Liver (tissue), 9 donors: ENCODE results near the gene TENM3. TPM values are rescaled to one million over a fixed set of nuclear protein-coding genes. Genes with fewer than 3 reads are reported as not detected.

Experiments
- DNase-seq: peaks from one replicate; pipeline ENCODE4 v3.0.0-alpha.2; 2017; ENCODE audit warnings: low spot score
- H3K27ac ChIP-seq, 2 donors: one replicate each; pipeline ENCODE4 v1.7.0; 2013; ENCODE audit warnings: inconsistent platforms in 2 of 2, low read length in 2 of 2, control low read depth in 1 of 2, low read depth in 1 of 2, mild to moderate bottlenecking in 1 of 2
- H3K27me3 ChIP-seq, 4 donors: one replicate each; pipeline versions ENCODE4 v1.6.1 to v1.7.0; 2013; ENCODE audit warnings: low read length in 3 of 4, inconsistent platforms in 1 of 4, mild to moderate bottlenecking in 1 of 4, moderate library complexity in 1 of 4; ENCODE audit not compliant: control insufficient read depth in 4 of 4, insufficient read depth in 4 of 4
- H3K36me3 ChIP-seq, 4 donors: one replicate each; pipeline versions ENCODE4 v1.6.1 to v1.7.0; 2013; ENCODE audit warnings: low read length in 3 of 4, mild to moderate bottlenecking in 3 of 4, low read depth in 1 of 4, moderate library complexity in 1 of 4; ENCODE audit not compliant: control insufficient read depth in 4 of 4, insufficient read depth in 3 of 4
- H3K4me1 ChIP-seq, 4 donors: one replicate each; pipeline versions ENCODE4 v1.6.1 to v1.7.0; 2013; ENCODE audit warnings: low read length in 3 of 4, mild to moderate bottlenecking in 3 of 4, moderate library complexity in 1 of 4; ENCODE audit not compliant: control insufficient read depth in 4 of 4, insufficient read depth in 4 of 4
- H3K4me3 ChIP-seq, 3 donors: one replicate each; pipeline versions ENCODE4 v1.6.1 to v1.7.0; 2013; ENCODE audit warnings: low read length in 3 of 3, control low read depth in 1 of 3, low read depth in 1 of 3, mild to moderate bottlenecking in 1 of 3
- H3K9ac ChIP-seq, 2 donors: one replicate each; pipeline ENCODE4 v1.7.0; 2013; ENCODE audit warnings: low read length in 2 of 2, mild to moderate bottlenecking in 2 of 2, moderate library complexity in 2 of 2, control low read depth in 1 of 2, low read depth in 1 of 2
- H3K9me3 ChIP-seq, 4 donors: one replicate each; pipeline versions ENCODE4 v1.6.1 to v1.7.0; 2013; ENCODE audit warnings: low read length in 3 of 4; ENCODE audit not compliant: control insufficient read depth in 4 of 4
- EGR1 ChIP-seq, 2 donors: IDR thresholded peaks; 2 replicates each; pipeline ENCODE4 v1.6.1; 2016 to 2018; ENCODE audit warnings: antibody characterized with exemption in 2 of 2, low read depth in 2 of 2
- FOXA2 ChIP-seq: IDR thresholded peaks from 2 replicates; pipeline ENCODE4 v1.6.1; 2016; ENCODE audit warnings: antibody characterized with exemption
- GABPA ChIP-seq, 2 donors: IDR thresholded peaks in 1 of 2; conservative IDR thresholded peaks in 1 of 2; 2 replicates each; pipeline ENCODE4 v1.6.1; 2016; ENCODE audit warnings: antibody characterized with exemption in 2 of 2, mild to moderate bottlenecking in 1 of 2, moderate library complexity in 1 of 2
- HNF4A ChIP-seq, 2 donors: conservative IDR thresholded peaks; 2 replicates each; pipeline ENCODE4 v1.6.1; 2016; ENCODE audit warnings: antibody characterized with exemption in 2 of 2, mild to moderate bottlenecking in 2 of 2
- HNF4G ChIP-seq: IDR thresholded peaks from 2 replicates; pipeline ENCODE4 v1.6.1; 2016; ENCODE audit warnings: antibody characterized with exemption
- NR2F2 ChIP-seq: IDR thresholded peaks from 2 replicates; pipeline ENCODE4 v1.6.1; 2016; ENCODE audit warnings: antibody characterized with exemption
- RAD21 ChIP-seq, 2 donors: IDR thresholded peaks; 2 replicates each; pipeline ENCODE4 v1.6.1; 2016; ENCODE audit warnings: antibody characterized with exemption in 2 of 2, mild to moderate bottlenecking in 2 of 2
- RXRA ChIP-seq, 2 donors: IDR thresholded peaks; 2 replicates each; pipeline ENCODE4 v1.6.1; 2017 to 2018; ENCODE audit warnings: antibody characterized with exemption in 2 of 2, mild to moderate bottlenecking in 1 of 2
- SP1 ChIP-seq: IDR thresholded peaks from 2 replicates; pipeline ENCODE4 v1.6.1; 2018; ENCODE audit warnings: antibody characterized with exemption, mild to moderate bottlenecking
- YY1 ChIP-seq: IDR thresholded peaks from 2 replicates; pipeline ENCODE4 v1.6.1; 2016; ENCODE audit warnings: antibody characterized with exemption, mild to moderate bottlenecking
- ZBTB33 ChIP-seq: IDR thresholded peaks from 2 replicates; pipeline ENCODE4 v1.6.1; 2016; ENCODE audit warnings: antibody characterized with exemption
- WGBS: extraction: QIAGEN DNeasy Blood & Tissue Kit; methylation state at CpG from one replicate; pipeline ENCODE4 v1.1.7; 2013; 5-methylcytosine and 5-hydroxymethylcytosine counted together
- polyA plus RNA-seq, 2 donors: library from polyadenylated mRNA; stranded (reverse) in 1 of 2; unstranded in 1 of 2; fragments of 200-250 nt in 1 of 2; fragments of >200 nt in 1 of 2; fragmentation: Nextera tagmentation in 1 of 2; extraction: Ambion mirVana in 1 of 2; gene quantifications; one replicate each; pipeline versions ENCODE4 v1.2.1 to v1.2.3, GENCODE V29; 2013 to 2015
- total RNA-seq, 2 donors: library from RNA; depleted of rRNA; stranded (reverse); fragments of >200 nt; gene quantifications; one replicate each; pipeline ENCODE4 v1.2.3, GENCODE V29; 2014
- TF ChIP-seq, protein P1 (sequence below): IDR thresholded peaks from 2 replicates; pipeline ENCODE4 v1.6.1; 2016; ENCODE audit warnings: antibody characterized with exemption, mild to moderate bottlenecking
- TF ChIP-seq, protein P2 (sequence below): IDR thresholded peaks from 2 replicates; pipeline ENCODE4 v1.6.1; 2016; ENCODE audit warnings: antibody characterized with exemption
- TF ChIP-seq, protein P3 (sequence below): IDR thresholded peaks from 2 replicates; pipeline ENCODE4 v1.6.1; 2016; ENCODE audit warnings: antibody characterized with exemption
- donor health status: healthy.
- donor health status: healthy.
- donor health status: healthy.
- donor health status: healthy.
- donor health status: healthy.

Gene TENM3
- total and polyA plus RNA-seq, 4 donors: 0.32 to 16.8 (median 0.70) TPM

DNA sequence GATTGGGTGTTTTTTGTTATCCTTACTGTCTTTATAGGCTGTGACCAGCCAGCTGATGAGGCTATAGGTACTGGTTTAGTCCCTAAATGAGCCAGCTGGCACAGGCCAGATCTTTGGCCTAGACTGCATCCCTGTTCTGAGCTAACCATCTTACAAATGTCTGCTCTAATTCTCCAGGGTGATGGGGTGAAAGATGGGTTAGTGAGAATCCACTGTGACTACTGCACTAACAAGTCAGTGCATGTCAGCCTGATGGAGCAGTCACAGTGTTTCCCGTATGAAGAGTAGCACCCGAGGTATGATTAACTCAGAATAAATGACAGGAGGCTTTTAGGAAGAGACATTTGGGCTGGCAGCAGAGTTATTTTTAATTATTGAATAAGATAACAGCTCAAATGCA lies 493.0 kb downstream of the TENM3 start:
- H3K9ac ChIP-seq: no peak overlapping the region
- DNase-seq: no peak
- H3K27me3 ChIP-seq: no peaks in the 10 kb centered on the region
- no peak overlapping the region for H3K27ac ChIP-seq
- no peaks in the 10 kb centered on the region for H3K9me3 ChIP-seq
- no peaks in the 10 kb centered on the region for H3K4me1 ChIP-seq
- WGBS: 91% methylated on average over 2 of the region's 2 CpGs
- H3K4me3 ChIP-seq: no peak overlapping the region
- no peaks in the 10 kb centered on the region for H3K36me3 ChIP-seq
- TF ChIP-seq, protein P1, sequence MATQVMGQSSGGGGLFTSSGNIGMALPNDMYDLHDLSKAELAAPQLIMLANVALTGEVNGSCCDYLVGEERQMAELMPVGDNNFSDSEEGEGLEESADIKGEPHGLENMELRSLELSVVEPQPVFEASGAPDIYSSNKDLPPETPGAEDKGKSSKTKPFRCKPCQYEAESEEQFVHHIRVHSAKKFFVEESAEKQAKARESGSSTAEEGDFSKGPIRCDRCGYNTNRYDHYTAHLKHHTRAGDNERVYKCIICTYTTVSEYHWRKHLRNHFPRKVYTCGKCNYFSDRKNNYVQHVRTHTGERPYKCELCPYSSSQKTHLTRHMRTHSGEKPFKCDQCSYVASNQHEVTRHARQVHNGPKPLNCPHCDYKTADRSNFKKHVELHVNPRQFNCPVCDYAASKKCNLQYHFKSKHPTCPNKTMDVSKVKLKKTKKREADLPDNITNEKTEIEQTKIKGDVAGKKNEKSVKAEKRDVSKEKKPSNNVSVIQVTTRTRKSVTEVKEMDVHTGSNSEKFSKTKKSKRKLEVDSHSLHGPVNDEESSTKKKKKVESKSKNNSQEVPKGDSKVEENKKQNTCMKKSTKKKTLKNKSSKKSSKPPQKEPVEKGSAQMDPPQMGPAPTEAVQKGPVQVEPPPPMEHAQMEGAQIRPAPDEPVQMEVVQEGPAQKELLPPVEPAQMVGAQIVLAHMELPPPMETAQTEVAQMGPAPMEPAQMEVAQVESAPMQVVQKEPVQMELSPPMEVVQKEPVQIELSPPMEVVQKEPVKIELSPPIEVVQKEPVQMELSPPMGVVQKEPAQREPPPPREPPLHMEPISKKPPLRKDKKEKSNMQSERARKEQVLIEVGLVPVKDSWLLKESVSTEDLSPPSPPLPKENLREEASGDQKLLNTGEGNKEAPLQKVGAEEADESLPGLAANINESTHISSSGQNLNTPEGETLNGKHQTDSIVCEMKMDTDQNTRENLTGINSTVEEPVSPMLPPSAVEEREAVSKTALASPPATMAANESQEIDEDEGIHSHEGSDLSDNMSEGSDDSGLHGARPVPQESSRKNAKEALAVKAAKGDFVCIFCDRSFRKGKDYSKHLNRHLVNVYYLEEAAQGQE: no peak
- TF ChIP-seq, protein P2, sequence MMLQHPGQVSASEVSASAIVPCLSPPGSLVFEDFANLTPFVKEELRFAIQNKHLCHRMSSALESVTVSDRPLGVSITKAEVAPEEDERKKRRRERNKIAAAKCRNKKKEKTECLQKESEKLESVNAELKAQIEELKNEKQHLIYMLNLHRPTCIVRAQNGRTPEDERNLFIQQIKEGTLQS: no peak
- TF ChIP-seq NR2F2: no peak
- TF ChIP-seq, protein P3, sequence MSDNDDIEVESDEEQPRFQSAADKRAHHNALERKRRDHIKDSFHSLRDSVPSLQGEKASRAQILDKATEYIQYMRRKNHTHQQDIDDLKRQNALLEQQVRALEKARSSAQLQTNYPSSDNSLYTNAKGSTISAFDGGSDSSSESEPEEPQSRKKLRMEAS: no peak
- no peak for TF ChIP-seq YY1
- no peak for TF ChIP-seq GABPA (IDR thresholded peaks at IDR 0.05 in 1 of 2, conservative IDR thresholded peaks at IDR 0.05 in 1 of 2)
- no peak for TF ChIP-seq RXRA (IDR thresholded peaks at IDR 0.05)
- TF ChIP-seq RAD21 (IDR thresholded peaks at IDR 0.05): no peak
- TF ChIP-seq ZBTB33: no peak

- Histone ChIP-seq H3K9me3 (no peaks in the 10 kb centered on the region), H3K4me3 (no peak overlapping the region), H3K27me3 (no peaks in the 10 kb centered on the region), H3K4me1 (no peaks in the 10 kb centered on the region), H3K9ac (no peak overlapping the region), H3K36me3 (no peaks in the 10 kb centered on the region), H3K27ac (no peak overlapping the region)
- no peak for DNase-seq
- TF ChIP-seq, protein P2: no peak
- TF ChIP-seq, protein P1: no peak
- no peak for TF ChIP-seq RAD21 (IDR thresholded peaks at IDR 0.05)
- TF ChIP-seq SP1: no peak
- no peak for TF ChIP-seq HNF4A (conservative IDR thresholded peaks at IDR 0.05)
- TF ChIP-seq RXRA (IDR thresholded peaks at IDR 0.05): no peak
- TF ChIP-seq, protein P3: no peak
- no peak for TF ChIP-seq EGR1 (IDR thresholded peaks at IDR 0.05; ENCODE audit: low read depth in 2 of 2)
- TF ChIP-seq HNF4G: no peak
- no peak for TF ChIP-seq YY1
- no peak for TF ChIP-seq ZBTB33
- no peak for TF ChIP-seq NR2F2
- TF ChIP-seq FOXA2: no peak
- WGBS: 79% methylated on average over 8 of the region's 8 CpGs
These were observed 495.3 kb downstream of the TENM3 start for GRCh38 chr4:182738283-182739047.
